ENCODE data around the gene CAP2. TPM values are rescaled to one million over a fixed set of nuclear protein-coding genes. Genes with fewer than 3 reads are reported as not detected.

Gene CAP2
- total and polyA plus RNA-seq, 10 donors: 0.68 to 2.8 (median 1.8) TPM

DNA sequence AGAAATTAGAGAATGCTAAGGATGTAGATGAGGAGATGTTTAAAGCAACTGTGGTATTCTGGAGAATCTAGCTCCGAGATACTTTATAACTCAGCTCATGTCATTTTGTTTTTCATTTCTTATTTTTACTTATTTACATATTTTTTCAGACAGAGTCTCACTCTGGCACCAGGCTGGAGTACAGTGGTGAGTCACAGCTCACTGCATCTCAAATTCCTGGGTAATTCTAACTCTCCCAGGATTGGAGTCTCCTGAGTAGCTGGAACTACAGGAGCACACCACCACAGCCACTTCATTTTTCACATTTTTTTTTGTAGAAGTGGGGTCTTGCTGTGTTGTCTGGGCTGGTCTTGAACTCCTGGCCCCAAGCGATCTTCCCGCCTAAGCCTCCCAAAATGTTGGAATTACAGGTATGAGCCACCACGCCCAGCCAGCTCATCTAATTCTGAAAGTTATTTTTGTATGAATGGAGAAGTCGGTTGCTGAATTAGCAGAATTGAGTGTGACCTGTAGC is 112.4 kb downstream of the CAP2 start:
- no peak overlapping the region for H3K27ac ChIP-seq
- H3K36me3 ChIP-seq: no peaks in the 10 kb centered on the region
- DNase-seq: no peak
- no peaks in the 10 kb centered on the region for H3K4me1 ChIP-seq
- no peaks in the 10 kb centered on the region for H3K9me3 ChIP-seq
- peaks cover 0 to 5% (median 0%) of the 10 kb centered on the region in 7 donors for H3K27me3 ChIP-seq (replicated peaks in 1 of 7)
- intact Hi-C loops (cut with DNase I; ENCODE audit: low total_unique reads): no loop called here
- 89 to 93% (median 90%) methylated on average over 5 of the region's 5 CpGs for WGBS, 5 donors
- no peak overlapping the region for H3K4me3 ChIP-seq
- no peak for TF ChIP-seq POLR2AphosphoS5 (IDR thresholded peaks at IDR 0.05)
- TF ChIP-seq, protein P1, sequence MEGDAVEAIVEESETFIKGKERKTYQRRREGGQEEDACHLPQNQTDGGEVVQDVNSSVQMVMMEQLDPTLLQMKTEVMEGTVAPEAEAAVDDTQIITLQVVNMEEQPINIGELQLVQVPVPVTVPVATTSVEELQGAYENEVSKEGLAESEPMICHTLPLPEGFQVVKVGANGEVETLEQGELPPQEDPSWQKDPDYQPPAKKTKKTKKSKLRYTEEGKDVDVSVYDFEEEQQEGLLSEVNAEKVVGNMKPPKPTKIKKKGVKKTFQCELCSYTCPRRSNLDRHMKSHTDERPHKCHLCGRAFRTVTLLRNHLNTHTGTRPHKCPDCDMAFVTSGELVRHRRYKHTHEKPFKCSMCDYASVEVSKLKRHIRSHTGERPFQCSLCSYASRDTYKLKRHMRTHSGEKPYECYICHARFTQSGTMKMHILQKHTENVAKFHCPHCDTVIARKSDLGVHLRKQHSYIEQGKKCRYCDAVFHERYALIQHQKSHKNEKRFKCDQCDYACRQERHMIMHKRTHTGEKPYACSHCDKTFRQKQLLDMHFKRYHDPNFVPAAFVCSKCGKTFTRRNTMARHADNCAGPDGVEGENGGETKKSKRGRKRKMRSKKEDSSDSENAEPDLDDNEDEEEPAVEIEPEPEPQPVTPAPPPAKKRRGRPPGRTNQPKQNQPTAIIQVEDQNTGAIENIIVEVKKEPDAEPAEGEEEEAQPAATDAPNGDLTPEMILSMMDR (IDR thresholded peaks at IDR 0.05 in 8 of 11, conservative IDR thresholded peaks at IDR 0.05 in 3 of 11): no peak
- TF ChIP-seq POLR2A (IDR thresholded peaks at IDR 0.05): no peak

DNA sequence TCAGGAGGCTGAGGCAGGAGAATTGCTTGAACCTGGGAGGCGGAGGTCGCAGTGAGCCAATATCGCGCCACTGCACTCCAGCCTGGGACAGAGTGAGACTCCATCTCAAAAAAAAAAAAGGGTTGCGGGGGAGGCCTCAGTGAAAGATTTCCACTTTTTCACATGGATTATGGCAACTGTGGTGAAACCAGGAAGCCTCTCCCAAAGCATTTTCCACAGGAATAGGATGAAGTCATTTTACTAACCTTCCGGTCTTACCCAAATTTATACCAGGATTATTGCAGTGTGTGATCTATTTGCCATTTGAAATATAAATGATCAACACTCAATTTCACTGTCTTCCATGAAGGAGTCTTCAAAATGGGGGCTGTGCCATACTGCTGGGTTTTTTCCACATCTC is 113.1 kb downstream of the CAP2 start:
- no peak for TF ChIP-seq POLR2AphosphoS5 (IDR thresholded peaks at IDR 0.05)
- TF ChIP-seq, protein P1 (IDR thresholded peaks at IDR 0.05 in 8 of 11, conservative IDR thresholded peaks at IDR 0.05 in 3 of 11): no peak
- no peak for TF ChIP-seq POLR2A (IDR thresholded peaks at IDR 0.05)
- intact Hi-C loops (cut with DNase I; ENCODE audit: low total_unique reads): no loop called here
- H3K27me3 ChIP-seq (replicated peaks in 1 of 7): peaks cover 0 to 5% (median 0%) of the 10 kb centered on the region in 7 donors
- no peak overlapping the region for H3K27ac ChIP-seq
- no peak for DNase-seq
- no peaks in the 10 kb centered on the region for H3K4me1 ChIP-seq
- H3K4me3 ChIP-seq: no peak overlapping the region
- H3K36me3 ChIP-seq: no peaks in the 10 kb centered on the region
- no peaks in the 10 kb centered on the region for H3K9me3 ChIP-seq
- 92 to 100% (median 96%) methylated on average over 6 of the region's 6 CpGs for WGBS, 5 donors

DNA sequence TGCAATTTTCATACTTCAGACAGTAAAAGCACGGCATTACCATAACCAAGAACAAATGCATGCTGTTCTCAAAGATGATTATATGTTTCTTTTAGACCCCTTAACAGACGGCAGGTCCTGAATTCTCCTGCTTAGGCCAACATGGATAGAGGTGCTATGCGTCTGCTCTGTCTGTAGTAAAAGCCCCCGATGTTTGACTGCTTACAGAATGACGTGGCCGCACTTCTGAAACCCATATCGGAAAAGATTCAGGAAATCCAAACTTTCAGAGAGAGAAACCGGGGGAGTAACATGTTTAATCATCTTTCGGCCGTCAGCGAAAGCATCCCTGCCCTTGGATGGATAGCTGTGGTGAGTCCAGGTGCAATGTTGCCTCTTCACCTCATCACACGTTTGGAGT is 113.6 kb downstream of the CAP2 start:
- intact Hi-C loops (cut with DNase I; ENCODE audit: low total_unique reads): no loop called here
- Histone ChIP-seq H3K4me1 (no peaks in the 10 kb centered on the region), H3K36me3 (no peaks in the 10 kb centered on the region), H3K27me3 (replicated peaks in 1 of 7) (peaks cover 0 to 5% (median 0%) of the 10 kb centered on the region in 7 donors), H3K9me3 (no peaks in the 10 kb centered on the region), H3K27ac (no peak overlapping the region), H3K4me3 (no peak overlapping the region)
- WGBS, 5 donors: 81 to 94% (median 92%) methylated on average over 12 of the region's 12 CpGs
- TF ChIP-seq POLR2A (IDR thresholded peaks at IDR 0.05) (no peak), POLR2AphosphoS5 (IDR thresholded peaks at IDR 0.05) (no peak)
- TF ChIP-seq, protein P1 (IDR thresholded peaks at IDR 0.05 in 8 of 11, conservative IDR thresholded peaks at IDR 0.05 in 3 of 11): no peak
- no peak for DNase-seq

DNA sequence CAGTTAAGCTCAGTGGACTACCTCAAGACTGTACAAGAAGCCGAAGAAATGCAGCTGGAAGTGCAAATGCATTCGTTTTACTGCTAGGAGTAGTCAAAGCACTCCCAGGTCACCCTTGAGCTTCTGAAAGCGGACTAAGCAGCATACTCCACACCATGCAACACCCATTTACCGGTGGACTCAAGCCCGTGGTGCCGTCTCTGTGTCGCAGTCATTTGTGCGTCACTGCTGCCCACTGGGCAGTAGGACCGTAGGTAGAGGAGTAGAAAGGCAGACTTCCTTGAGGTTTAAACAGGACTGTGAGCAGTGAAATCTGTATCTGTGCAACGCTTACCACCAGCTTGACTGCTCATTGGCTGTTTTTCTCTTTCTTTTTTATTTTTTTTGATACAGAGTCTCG is 117.7 kb downstream of the CAP2 start:
- 91 to 97% (median 92%) methylated on average over 11 of the region's 11 CpGs for WGBS, 5 donors
- no peak overlapping the region for H3K27ac ChIP-seq
- no peaks in the 10 kb centered on the region for H3K36me3 ChIP-seq
- peaks cover 0 to 4% (median 0%) of the 10 kb centered on the region in 7 donors for H3K27me3 ChIP-seq (replicated peaks in 1 of 7)
- no peak overlapping the region for H3K4me3 ChIP-seq
- H3K4me1 ChIP-seq: no peaks in the 10 kb centered on the region
- H3K9me3 ChIP-seq: no peaks in the 10 kb centered on the region
- DNase-seq: no peak
- TF ChIP-seq, protein P1 (IDR thresholded peaks at IDR 0.05 in 8 of 11, conservative IDR thresholded peaks at IDR 0.05 in 3 of 11): no peak
- TF ChIP-seq POLR2AphosphoS5 (IDR thresholded peaks at IDR 0.05): no peak
- no peak for TF ChIP-seq POLR2A (IDR thresholded peaks at IDR 0.05)
- intact Hi-C loops (cut with DNase I; ENCODE audit: low total_unique reads): no loop called here
